K562 (cell line): ENCODE measurements around the gene TCAP. TPM values are rescaled to one million over a fixed set of nuclear protein-coding genes. Genes with fewer than 3 reads are reported as not detected.

ENCODE experiments used
- CBX1 ChIP-seq: sonication (generic); IDR thresholded peaks from 2 replicates; pipeline ENCODE4 v1.6.1; 2016; ENCODE audit warnings: antibody characterized with exemption, low read depth, mild to moderate bottlenecking
- CBX2 ChIP-seq: fragments of 200-600 bp; sonication (generic); IDR thresholded peaks from one replicate; pipeline ENCODE4 v1.6.1; 2012; ENCODE audit warnings: mild to moderate bottlenecking, low read length, inconsistent platforms; ENCODE audit not compliant: insufficient read depth, poor library complexity, severe bottlenecking
- CCNT2 ChIP-seq: IDR thresholded peaks from 2 replicates; pipeline ENCODE4 v1.6.1; 2011; ENCODE audit warnings: borderline replicate concordance, low read depth, mild to moderate bottlenecking, moderate library complexity, mixed read lengths, low read length; ENCODE audit not compliant: insufficient read length; ENCODE audit errors: extremely low read depth
- CSDE1 ChIP-seq, 2 experiments: fragments of 450-650 bp; IDR thresholded peaks; 2 replicates each; pipeline ENCODE4 v1.6.1; 2016; ENCODE audit warnings: mild to moderate bottlenecking in 1 of 2
- MED1 ChIP-seq: sonication (generic); formaldehyde crosslinking; IDR thresholded peaks from 2 replicates; pipeline ENCODE4 v1.8.1; 2023; ENCODE audit warnings: missing genetic modification reagents, borderline replicate concordance
- MYC ChIP-seq, 2 experiments: fragments of 250-450 bp in 1 of 2; sonication (Bioruptor Pico) in 1 of 2; IDR thresholded peaks; 2 replicates each; pipeline versions ENCODE4 v1.5.1 to v1.6.1; 2012 to 2021; ENCODE audit warnings: low read depth in 2 of 2, borderline replicate concordance in 1 of 2, improper control_type of control experiment in 1 of 2, low read length in 1 of 2, mild to moderate bottlenecking in 1 of 2, moderate library complexity in 1 of 2
- PTTG1 ChIP-seq: fragments of 450-650 bp; IDR thresholded peaks from 2 replicates; pipeline ENCODE4 v1.6.1; 2016; ENCODE audit warnings: low read depth, mild to moderate bottlenecking, missing genetic modification characterization, missing compliant biosample characterization
- RBFOX2 ChIP-seq: fragments of 200-400 bp; formaldehyde crosslinking; IDR thresholded peaks from 2 replicates; pipeline ENCODE4 v1.6.1; 2017; ENCODE audit warnings: low read depth, mild to moderate bottlenecking, low read length, moderate library complexity
- SMARCE1 ChIP-seq: fragments of 450-650 bp; IDR thresholded peaks from 2 replicates; pipeline ENCODE4 v1.7.1; 2016; ENCODE audit warnings: mild to moderate bottlenecking
- ZNF121 ChIP-seq: sonication (generic); formaldehyde crosslinking; conservative IDR thresholded peaks from 2 replicates; pipeline ENCODE4 v1.8.0; 2022; ENCODE audit warnings: missing genetic modification reagents
- ZNF274 ChIP-seq: IDR thresholded peaks from 2 replicates; pipeline ENCODE4 v1.6.1; 2011; ENCODE audit warnings: low read depth, mild to moderate bottlenecking, low read length, moderate library complexity, borderline replicate concordance
- ZNF436 ChIP-seq: fragments of 250-450, 450-650 bp; sonication (Bioruptor Pico); formaldehyde crosslinking; IDR thresholded peaks from 2 replicates; pipeline ENCODE4 v1.7.0; 2020; ENCODE audit warnings: mild to moderate bottlenecking
- polyA plus RNA-seq, 8 experiments: library from polyadenylated mRNA; depleted of rRNA in 4 of 8; stranded (reverse) in 5 of 8; unstranded in 3 of 8; fragments of >200 nt; fragmentation: Nextera tagmentation in 2 of 8; fragmentation: Illumina TruSeq in 1 of 8; extraction: Ambion mirVana in 2 of 8; extraction: Trizol in 1 of 8; gene quantifications; 2 replicates each; pipeline versions ENCODE4 v1.2.1 to v1.2.3, GENCODE V29; 2011 to 2014; ENCODE audit warnings: inconsistent platforms in 1 of 8, missing spikeins in 1 of 8
- total RNA-seq, 7 experiments: library from RNA; depleted of rRNA in 6 of 7; stranded (reverse); fragments of >200 nt in 6 of 7; fragmentation: Illumina TruSeq in 2 of 7; extraction: Trizol in 2 of 7; gene quantifications; 2 replicates each; pipeline versions ENCODE4 v1.2.1 to v1.2.3, GENCODE V29; 2011 to 2021; ENCODE audit warnings: low replicate concordance in 1 of 7
- TF ChIP-seq, protein P1 (sequence below): fragments of 450-650 bp; IDR thresholded peaks from 2 replicates; pipeline ENCODE4 v1.6.1; 2018; ENCODE audit warnings: mild to moderate bottlenecking, low read depth; ENCODE audit not compliant: partially characterized antibody
- TF ChIP-seq, protein P2 (sequence below): fragments of 200-800 bp; sonication (Bioruptor generic); IDR thresholded peaks from 2 replicates; pipeline ENCODE4 v1.6.1; 2017; ENCODE audit warnings: missing genetic modification characterization, missing compliant biosample characterization
- TF ChIP-seq, protein P3 (sequence below): fragments of 250-450 bp; sonication (Bioruptor Pico); IDR thresholded peaks from 2 replicates; pipeline ENCODE4 v1.4.0; 2020; ENCODE audit warnings: mild to moderate bottlenecking, moderate library complexity, borderline replicate concordance
- TF ChIP-seq, protein P4 (sequence below): fragments of 450-650 bp; IDR thresholded peaks from 2 replicates; pipeline ENCODE4 v1.6.1; 2016

TCAP gene
- total and polyA plus RNA-seq, 9 of the 15 experiments (the other 6 are each of a cell fraction or from before 2014, with no cell fraction given): 0.33 to 1.4 (median 0.82) TPM; not detected in 2

DNA sequence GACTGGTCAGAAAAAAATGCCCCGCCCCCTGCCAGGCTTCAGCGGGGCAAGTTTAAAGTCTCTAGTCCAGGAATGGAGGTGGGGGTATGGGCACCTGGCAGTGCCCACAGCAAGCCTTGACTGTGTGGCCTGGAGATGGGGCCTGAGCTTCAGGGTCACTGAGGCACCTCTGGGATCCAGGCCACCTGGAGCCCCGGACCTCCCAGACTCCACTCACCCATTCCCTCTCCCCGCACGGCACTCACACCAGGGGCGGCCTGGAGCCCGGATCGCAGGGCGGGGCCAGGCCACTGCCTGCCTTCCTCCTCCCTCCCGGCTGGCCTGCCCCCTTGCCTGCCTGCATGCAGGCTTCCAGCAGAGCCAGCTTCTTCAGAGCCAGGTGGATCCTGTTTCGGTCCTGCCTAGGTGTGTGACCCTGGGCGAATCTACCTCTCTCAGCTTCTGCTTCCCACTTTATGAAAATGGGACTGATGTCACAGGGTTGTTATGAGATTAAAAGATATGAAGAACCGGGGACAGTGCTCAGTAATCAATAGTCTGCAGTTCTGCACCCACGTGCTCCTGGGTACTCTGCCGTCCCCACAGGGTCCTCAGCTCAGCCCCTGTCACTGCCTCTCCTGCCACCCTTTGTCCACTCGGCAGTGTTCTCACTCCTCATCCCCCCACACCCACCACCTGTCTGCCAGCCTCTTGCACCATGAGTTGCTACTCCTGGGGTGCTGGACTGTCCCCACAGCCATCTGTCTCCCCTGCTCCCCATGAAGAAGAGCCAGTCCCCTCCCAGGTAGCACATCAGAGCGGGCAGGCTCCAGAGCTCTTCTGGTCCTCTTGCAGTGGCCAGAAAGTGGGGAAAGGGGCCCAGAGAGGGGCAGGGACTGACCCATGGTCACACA lies 1.2 kb upstream of the TCAP start (continued):
- TF ChIP-seq, protein P1, sequence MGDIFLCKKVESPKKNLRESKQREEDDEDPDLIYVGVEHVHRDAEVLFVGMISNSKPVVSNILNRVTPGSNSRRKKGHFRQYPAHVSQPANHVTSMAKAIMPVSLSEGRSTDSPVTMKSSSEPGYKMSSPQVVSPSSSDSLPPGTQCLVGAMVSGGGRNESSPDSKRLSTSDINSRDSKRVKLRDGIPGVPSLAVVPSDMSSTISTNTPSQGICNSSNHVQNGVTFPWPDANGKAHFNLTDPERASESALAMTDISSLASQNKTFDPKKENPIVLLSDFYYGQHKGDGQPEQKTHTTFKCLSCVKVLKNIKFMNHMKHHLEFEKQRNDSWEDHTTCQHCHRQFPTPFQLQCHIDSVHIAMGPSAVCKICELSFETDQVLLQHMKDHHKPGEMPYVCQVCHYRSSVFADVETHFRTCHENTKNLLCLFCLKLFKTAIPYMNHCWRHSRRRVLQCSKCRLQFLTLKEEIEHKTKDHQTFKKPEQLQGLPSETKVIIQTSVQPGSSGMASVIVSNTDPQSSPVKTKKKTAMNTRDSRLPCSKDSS: no peak
- no peak for TF ChIP-seq PTTG1 (tag)
- TF ChIP-seq, protein P2, sequence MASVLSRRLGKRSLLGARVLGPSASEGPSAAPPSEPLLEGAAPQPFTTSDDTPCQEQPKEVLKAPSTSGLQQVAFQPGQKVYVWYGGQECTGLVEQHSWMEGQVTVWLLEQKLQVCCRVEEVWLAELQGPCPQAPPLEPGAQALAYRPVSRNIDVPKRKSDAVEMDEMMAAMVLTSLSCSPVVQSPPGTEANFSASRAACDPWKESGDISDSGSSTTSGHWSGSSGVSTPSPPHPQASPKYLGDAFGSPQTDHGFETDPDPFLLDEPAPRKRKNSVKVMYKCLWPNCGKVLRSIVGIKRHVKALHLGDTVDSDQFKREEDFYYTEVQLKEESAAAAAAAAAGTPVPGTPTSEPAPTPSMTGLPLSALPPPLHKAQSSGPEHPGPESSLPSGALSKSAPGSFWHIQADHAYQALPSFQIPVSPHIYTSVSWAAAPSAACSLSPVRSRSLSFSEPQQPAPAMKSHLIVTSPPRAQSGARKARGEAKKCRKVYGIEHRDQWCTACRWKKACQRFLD: no peak
- TF ChIP-seq, protein P3, sequence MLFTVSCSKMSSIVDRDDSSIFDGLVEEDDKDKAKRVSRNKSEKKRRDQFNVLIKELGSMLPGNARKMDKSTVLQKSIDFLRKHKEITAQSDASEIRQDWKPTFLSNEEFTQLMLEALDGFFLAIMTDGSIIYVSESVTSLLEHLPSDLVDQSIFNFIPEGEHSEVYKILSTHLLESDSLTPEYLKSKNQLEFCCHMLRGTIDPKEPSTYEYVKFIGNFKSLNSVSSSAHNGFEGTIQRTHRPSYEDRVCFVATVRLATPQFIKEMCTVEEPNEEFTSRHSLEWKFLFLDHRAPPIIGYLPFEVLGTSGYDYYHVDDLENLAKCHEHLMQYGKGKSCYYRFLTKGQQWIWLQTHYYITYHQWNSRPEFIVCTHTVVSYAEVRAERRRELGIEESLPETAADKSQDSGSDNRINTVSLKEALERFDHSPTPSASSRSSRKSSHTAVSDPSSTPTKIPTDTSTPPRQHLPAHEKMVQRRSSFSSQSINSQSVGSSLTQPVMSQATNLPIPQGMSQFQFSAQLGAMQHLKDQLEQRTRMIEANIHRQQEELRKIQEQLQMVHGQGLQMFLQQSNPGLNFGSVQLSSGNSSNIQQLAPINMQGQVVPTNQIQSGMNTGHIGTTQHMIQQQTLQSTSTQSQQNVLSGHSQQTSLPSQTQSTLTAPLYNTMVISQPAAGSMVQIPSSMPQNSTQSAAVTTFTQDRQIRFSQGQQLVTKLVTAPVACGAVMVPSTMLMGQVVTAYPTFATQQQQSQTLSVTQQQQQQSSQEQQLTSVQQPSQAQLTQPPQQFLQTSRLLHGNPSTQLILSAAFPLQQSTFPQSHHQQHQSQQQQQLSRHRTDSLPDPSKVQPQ (CRISPR knock-in tag): no peak
- TF ChIP-seq, protein P4, sequence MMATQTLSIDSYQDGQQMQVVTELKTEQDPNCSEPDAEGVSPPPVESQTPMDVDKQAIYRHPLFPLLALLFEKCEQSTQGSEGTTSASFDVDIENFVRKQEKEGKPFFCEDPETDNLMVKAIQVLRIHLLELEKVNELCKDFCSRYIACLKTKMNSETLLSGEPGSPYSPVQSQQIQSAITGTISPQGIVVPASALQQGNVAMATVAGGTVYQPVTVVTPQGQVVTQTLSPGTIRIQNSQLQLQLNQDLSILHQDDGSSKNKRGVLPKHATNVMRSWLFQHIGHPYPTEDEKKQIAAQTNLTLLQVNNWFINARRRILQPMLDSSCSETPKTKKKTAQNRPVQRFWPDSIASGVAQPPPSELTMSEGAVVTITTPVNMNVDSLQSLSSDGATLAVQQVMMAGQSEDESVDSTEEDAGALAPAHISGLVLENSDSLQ: no peak
- no peak for TF ChIP-seq CBX2
- TF ChIP-seq CSDE1 (IDR thresholded peaks at IDR 0.05): no peak
- peak; percentile 18 for TF ChIP-seq CCNT2
- TF ChIP-seq SMARCE1: no peak
- no peak for TF ChIP-seq MED1 (CRISPR knock-in tag)
- no peak for TF ChIP-seq ZNF436 (CRISPR knock-in tag)
- TF ChIP-seq ZNF121 (CRISPR knock-in tag): peak; percentile 28; the same call in 1 of the 2 replicates
- 0 out of 2 replicates have a peak, but pooled peaks have one; percentile 11 for TF ChIP-seq MYC (IDR thresholded peaks at IDR 0.05; ENCODE audit: low read depth, low read length)
- no peak for TF ChIP-seq MYC (CRISPR knock-in tag; IDR thresholded peaks at IDR 0.05; ENCODE audit: borderline replicate concordance, low read depth)
- peak; percentile 56 for TF ChIP-seq RBFOX2
- TF ChIP-seq ZNF274: no peak
- TF ChIP-seq CBX1: peak; percentile 50; the same call in 1 of the 2 replicates
